Limb (tissue), 2 donors: ENCODE results near the gene GRM7.

Experiments
- DNase-seq, 2 donors: peaks; one replicate each; pipeline ENCODE4 v3.0.0-alpha.2; 2016; ENCODE audit errors: extremely low spot score in 2 of 2

The GRM7 gene

DNA sequence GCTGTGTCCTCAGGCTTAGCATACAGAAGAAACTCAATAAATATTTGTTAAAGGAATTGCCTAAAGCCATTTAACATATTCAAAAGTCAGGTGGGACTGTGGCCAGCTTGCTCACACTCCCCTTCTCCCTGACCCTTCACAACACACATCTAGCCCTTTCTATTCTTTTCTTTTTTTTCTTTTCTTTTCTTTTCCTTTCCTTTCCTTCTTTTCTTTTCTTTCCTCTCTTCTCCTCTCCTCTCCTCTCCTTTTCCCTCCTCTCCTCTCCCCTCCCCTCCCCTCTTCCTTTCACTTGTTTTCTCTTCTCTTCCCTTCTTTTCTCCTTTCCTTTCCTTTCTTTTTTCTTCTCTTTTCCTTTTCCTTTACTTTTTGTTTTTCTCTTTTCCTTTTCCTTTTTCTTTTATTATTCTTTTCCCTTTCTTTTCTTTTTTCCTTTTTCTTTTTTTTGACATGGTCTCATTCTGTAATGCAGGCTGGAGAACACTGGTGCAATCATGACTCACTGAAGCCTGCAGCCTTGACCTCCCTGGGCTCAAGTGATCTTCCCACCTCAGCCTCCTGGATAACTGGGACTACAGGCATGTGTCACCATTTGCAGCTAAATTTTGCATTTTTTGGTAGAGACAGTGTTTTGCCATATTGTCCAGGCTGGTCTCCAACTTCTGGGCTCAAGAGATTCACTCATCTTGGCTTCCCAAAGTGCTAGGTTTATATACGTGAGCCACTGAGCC, 377.8 kb downstream of the GRM7 start:
- no peak for DNase-seq

DNA sequence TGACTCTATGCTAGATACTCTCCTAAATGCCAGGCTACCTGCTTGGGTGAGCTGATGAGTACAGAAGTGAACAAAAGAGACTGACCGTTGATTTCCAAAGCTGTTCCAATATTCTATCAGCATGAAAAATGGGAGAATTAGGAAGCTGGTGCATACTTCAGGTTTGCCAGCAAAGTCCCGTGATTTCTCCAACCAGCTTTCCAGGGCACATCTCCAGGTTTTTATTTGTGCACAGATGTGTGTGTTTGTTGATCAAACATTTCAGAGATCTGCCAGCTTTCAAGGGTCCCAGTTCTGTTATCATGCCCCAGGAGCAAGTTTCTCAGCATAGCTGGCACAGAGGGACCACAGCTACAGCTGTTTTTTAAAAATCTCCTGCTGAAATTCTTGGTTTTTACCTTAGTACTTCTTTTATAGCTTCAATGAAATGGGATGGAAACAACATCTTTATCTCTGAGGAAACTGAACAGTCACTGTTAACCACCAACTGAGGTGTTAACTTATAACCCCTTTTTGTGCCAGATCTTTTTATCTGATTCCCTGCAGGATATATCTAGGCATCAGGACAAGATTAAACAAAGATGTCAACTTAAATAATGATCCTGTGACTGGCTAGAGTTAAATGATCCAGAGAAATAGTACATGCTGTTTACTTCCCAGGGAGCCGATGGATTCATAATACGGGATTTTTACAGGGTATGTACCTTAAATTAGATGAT, 380.8 kb downstream of the GRM7 start:
- no peak for DNase-seq

DNA sequence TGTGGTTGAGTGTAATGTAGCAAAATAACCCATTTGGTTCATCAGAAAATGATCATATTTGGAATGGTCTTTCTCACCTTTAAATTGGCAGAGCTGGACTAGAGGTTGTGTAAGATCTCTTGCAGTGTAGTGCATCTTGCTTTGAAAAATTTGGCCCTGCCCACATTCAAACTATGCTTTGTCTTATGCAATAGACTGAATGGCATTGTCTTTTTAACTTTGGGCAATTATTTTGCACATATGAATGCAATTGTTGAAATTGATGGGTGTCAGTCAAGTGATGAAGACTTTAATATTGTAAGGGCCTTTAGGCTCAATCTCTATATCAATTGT, 381.4 kb downstream of the GRM7 start:
- no peak for DNase-seq

DNA sequence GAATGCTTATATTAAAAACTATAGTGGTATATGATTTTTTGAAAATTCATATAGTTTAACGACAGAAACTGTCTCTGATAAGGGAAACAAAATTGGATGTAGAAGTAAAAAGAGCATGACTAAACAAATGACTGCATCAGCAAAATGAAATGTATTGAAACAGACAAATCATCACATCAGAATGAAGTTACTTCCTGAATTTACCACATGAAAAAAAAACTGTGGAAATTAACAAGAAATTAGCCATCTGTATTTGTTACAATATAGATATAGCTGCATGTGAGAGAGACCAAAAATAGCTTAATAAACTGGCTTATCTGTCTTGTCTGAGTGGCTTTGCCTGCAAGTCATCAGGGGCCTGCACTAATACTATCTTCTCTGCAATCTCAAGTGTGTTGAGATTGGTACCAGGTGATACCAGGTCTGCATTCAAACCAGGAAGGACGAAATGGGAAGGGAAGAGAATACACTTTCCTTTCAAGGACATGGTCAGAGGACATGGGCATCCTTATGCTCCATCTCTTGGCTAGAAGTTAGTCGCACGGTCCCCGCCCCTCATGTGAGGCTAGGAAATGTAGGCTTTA, 388.7 kb downstream of the GRM7 start:
- no peak for DNase-seq

DNA sequence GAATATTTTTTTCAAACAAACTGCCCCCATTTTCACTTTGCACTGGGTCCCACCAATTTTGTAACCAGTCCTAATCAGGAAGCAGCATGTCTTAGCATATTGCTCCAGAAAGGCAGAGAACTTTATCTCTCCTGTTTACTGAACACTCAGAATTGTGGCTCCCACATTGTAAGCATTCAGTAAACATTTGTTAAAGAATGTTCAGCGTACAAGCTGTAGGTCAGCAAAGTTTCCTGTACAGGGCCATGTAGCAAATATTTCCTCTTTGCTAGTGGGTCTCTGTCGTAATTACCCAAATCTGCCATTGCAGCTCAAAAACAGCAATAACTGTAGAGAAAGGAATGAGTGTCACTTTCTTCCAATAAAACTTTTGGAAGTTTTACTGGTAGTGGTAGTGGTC, 393.3 kb downstream of the GRM7 start:
- no peak for DNase-seq

DNA sequence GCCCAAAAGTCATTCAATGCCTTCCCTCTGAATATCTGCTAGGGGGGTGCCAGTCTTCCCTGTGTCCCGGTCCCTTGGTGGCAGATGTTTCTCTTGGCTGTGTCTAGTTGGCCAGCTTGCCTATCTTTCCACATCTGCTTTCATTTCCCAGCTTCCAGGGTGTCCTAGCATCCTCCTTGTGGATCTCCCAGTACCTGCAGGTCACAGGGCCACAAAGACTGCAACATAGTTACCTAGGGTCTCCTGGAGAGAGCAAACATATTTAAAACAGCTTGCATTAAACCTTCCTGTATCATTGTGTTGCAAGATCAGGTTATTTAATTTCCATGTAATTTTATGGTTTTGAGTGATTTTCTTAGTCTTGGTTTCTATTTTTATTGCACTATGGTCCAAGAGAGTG, 400.1 kb downstream of the GRM7 start:
- no peak for DNase-seq

DNA sequence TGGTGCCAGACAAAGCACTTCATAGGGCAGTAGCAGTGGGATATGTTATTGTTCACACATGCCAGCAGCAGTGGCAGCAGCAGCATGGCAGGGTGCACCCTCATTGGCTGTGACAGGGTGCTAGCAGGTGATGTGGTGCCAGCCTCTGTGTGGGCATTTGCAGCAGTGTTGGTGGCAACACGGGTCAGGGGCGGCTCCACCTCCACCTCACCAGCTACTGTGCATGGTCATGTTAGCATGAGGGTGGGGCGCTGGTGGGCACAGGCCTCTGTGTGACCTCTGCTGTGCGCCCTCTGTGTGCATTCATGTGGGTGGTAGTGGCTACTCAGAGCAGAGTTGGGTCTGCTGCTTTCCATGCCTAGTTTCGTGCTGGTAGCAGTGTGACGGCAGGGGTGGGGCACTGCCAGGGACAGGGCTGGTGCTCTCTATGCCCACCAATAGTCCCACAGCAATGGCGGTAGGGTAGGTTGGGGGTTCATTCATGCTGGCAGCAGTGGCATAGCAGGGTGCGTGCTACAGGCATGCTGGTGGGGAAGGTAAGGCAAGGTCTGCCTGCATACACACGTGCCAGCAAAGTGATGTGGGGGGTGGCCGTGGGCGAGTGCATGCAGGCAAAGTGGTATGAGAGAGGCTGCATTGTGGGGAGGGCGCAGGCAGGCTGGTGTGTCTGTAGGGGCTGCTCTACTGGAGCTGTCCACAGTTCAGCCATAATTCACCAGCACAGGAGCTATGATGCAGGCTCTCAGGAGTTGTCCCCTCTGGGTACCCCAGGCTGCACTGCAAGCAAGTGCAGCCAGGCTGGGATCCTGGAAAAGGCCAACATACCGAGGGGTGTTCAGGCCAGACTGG, 402.7 kb downstream of the GRM7 start:
- no peak for DNase-seq

DNA sequence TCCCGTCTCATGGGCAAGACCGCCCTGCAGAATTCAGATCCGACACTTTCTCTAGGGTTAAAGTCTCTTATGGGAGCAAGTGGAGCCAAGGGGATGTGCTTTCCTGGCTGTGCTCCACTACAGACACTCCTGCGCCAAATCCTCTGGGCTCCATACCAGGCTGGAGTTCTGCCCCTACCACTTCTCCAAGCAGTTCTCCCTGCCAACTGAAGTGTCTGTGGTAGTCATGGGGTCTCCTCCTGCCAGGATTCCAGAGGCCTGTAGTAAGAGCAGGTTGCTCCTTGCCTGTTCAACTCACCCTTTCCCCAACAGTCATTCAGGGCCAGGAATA, 403.2 kb downstream of the GRM7 start:
- no peak for DNase-seq

DNA sequence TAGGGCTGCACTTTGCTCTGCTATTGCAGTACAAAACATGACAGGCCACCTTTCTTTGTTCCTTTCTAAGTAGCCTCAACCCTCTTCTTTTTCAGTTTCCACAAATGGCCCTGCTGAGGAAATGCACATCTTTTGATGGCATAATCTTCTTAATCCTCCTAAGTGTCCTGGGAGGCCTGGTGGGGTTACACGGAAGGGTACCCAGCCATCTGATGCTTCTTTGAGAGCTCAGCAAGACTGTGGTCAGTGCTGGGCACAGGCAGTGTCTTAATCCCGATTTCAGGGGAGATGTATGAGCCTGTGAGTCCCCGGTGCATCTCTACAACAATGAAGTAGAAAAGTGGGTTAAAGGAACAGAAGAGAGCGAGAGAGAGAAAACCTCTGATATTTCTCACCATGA, 404.8 kb downstream of the GRM7 start:
- no peak for DNase-seq

DNA sequence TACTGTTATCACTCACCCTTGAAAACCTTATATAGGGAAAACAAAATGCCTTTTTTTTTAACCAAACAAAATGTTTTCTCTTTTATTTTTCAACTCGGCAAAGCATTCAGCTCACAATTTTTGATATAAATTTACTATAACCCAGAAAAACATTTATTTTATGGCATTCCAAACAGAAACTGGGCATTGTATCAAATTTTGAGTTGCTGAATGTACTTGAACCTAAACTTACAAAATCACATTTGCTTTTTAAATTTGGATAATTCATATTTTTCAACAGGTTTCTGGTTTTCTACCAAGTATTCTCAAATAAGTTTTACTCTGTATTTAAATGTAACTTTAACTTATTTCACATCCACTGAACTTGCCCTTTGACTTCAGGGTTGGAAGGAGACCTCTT, 405.6 kb downstream of the GRM7 start:
- DNase-seq, result no peak

DNA sequence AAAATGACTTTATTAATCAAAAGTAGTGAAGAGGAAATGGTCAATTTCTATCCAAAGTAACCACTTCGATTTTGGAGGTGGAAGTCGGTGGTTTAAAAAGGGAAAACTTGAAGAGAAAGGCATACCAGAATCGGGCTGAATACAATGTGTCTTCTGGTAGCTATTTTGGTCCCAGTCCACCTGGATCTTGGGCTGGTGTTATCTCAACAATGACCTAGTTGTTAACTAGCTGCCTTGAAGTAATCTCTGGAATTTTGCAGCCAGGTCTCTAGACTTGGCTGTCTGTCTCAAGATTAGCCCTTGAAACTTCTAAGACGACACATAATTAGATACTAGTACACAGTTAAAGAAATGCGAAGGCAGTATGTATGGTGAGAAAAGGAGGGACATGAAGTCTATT, 409.8 kb downstream of the GRM7 start:
- no peak for DNase-seq

DNA sequence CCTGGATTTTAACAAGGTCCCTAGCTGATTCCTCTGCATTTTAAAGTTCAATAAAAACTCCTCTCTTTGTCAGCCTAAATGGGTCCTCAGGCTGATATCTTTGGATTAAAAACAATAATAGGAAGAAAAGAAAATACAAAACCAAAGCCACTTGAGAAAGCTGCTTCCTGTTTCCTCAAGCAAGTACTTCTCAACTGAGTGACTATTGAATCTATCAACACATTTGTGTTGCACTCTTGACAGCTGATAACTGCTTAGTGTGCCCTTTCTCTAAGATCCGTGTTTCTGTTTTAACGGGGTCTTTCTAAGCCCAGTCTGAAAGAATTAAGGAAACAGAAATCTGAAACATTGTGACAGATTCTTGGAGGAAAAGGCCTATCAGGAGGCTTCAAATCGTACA, 410.7 kb downstream of the GRM7 start:
- no peak for DNase-seq

DNA sequence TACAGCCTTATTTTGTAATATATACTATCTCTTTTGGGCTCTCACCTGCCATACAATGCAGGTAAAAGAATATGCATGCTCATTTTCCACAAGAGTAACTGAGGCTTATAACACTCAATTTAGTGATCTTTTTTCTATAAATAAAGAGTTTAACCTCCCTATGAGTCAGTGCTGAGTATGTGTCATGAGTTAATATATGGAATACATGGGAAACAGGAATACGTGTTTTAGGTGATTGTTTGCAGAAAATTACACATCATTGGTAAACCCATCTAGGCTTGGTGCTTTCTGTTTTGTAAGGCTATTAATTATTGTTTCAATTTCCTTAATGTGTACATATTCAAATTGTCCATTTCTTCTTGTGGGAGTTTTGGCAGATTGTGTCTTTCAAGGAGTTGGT, 411.3 kb downstream of the GRM7 start:
- DNase-seq, result no peak

DNA sequence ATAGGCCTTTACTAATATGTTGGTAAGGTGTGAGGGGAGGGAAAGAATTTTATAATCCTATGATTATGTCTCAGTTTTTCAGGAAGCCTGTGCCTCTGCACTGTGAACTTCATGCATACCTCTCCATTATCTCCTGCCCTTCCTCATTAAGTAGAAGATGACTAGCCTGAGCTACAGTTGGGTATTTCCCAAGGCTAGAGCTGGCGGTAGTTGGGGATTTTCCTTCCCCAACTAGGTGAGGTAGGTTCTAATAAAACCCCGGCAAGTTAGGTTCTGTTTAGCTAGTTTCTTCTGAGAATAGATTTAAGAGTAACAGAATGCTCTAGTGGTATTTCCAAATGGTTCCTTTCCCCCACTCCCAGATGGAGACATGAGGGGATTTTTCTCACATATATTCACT, 414.5 kb downstream of the GRM7 start:
- DNase-seq, result no peak

DNA sequence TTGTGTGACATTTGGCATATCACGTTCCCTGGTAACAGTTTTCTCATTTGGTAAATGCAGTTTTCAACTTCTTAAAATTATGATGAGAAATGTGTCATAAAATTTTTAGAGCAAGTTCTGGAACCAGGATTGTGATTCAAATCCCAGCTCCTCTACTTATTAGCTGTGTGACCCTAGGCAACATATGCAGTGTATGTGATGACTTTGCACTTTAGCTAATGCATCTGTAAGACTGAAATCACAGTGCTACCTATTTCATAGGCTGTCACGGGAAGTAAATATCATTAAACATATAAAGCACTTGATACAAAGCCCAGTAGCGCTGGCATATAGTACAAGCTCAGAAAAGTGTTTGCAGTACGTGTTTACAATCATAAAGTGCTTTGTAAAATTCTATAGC, 419.4 kb downstream of the GRM7 start:
- no peak for DNase-seq

DNA sequence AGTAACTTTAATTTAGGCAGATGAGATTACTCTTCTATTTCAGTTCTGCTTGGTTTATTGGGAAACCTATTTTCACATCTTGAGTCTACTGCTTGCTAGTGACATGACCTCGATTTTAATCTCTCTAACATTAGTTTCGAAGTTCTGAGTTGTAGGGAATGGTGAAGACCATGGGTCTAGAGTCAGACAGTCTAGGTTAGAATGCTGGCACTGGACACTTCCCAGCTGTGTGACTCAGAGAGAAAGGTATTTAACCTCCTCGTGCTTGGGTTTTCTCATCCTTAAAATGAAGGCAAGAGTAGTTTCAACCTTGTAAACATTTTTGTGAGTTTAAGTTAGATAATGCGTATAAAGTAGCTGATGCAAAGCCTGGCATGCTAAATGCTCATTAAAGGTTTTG, 422.1 kb downstream of the GRM7 start:
- DNase-seq, result no peak

DNA sequence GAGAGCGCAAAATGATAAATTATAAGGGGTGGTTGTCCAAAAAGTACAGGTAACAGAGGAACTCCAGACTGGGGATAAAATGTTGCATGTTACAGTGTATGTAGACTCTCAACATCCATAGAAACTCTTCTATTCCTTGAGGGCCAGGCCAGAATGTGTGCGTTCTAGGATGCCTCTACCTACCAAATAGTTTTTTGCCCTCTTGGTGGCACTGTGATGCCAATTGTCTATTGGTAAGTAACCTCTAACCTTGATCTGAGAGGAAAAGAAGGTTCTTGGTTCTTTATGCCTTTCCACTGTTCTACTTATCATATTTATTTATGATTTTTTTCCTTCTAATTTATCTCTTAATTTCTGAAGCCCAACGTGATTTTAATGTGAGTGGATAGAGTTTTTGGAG, 424.6 kb downstream of the GRM7 start:
- DNase-seq, result no peak

DNA sequence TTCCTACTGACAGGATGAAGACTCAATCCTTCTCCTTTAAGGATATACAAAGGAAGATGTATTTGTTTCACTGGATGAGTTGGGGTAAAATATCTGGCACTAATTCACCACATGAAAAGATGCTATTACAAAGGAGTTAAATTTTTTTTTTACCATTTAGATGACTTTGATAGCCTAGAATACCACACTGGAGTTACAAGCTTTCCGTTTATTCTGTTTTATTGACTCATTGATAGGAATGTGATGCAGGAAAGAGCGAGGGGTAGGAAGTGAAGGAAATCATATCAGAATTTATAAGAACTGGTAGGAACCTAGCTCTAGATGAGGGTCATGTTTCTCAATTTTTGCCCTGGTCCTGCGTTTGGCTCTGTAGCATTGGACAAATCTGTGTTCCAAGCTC, 427.2 kb downstream of the GRM7 start:
- no peak for DNase-seq

DNA sequence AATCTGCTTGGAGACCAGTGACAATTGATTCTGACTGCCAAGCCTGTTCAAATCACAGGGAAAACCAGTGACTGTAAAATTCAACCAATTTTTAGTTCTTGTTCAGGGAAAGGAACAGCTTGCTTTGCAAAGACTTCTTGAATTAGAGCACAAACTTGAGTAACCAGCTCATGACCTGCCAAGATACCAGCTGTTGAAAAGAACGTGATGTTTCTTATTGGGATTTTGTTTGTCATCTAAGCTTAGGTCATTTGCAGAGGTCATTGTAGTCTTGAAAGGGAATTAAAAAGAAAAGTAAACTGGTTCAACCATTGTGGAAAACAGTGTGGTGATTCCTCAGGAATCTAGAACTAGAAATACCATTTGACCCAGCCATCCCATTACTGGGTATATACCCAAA, 428.2 kb downstream of the GRM7 start:
- no peak for DNase-seq

DNA sequence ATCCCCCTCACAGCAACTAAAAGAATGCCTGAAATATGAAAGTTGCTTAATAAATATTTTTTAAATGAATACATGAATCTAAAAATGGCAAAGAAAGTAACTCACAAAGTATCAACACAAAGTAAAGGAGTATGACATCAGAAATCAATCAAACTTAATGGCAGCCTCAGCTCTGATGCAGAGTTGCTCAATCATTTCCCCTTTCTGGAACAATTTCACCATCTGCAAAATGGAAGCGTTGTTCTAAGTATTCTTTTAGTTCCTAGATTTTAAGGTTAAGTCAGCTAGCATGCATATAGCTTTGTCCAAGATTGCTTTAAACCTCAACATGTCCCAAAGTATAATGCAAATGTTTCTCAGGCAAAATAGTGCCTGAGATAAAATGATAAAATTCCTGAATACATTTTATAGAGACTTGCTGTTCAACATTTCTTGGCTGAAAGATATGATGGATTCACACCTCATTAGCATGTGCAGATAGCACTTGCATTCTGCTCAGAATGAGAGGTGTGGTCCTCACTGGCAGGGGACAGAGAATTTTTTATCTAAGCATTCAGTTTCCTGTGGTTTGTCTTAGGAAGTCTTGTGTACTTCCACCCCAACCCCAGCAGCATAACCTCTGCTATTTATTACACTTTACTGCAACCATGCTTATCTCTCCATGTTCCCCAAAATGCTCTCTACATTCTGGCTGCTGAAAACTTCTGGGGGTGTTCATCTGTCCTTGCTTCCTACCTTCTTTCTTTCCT, 429.3 kb downstream of the GRM7 start:
- DNase-seq, result no peak

DNA sequence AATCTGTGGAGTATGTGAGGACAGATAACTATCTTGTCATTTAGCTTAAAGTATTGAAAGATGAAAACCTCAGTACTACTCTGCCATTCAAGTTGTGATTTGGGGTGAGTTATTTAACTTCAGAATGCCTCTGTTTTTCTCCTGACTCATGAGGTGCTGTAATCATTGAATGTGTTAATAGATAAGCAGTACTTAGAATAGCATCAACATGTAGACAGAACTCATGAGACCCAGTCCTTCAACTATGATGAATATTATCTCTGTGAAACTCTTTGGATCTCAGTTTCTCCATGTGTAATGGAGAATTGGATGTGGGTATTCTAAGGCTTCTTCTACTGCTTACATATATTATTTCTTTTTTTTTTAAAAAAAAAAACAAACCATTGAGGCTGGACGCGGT, 431.4 kb downstream of the GRM7 start:
- no peak for DNase-seq

DNA sequence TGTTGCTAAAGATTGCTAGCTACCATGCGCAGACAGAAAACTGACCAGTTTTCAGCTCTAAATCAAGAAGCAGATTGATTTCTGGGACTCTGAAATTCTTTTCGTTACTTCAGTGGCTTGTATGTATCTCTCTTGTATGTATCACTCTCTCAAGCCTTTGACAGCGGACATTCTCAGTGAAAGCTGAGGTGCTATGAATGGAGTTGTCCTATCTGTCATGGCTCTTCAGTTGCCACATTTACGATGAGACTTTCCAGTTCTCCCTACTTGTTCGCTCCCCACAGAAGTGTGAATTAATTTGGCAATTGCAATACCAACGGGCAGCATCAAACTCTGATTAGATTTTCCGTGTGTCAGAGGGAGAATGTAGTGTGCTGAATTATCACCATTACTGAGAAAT, 432.4 kb downstream of the GRM7 start:
- DNase-seq, result no peak
